NOMO-1 treated with DMSO at 0.1 percent for 48 hours (cell line): ENCODE results near the gene WIPF3.
"Not testable (repeated sequence)": the region's sequence is repeated elsewhere in the genome, so short reads cannot be mapped to it uniquely, and the experiment has no call there.

ENCODE experiments used
- DNase-seq: peaks from one replicate; lab custom pipeline; 2025; ENCODE audit not compliant: unreplicated experiment; lab: John Stamatoyannopoulos, UW

Gene WIPF3

DNA sequence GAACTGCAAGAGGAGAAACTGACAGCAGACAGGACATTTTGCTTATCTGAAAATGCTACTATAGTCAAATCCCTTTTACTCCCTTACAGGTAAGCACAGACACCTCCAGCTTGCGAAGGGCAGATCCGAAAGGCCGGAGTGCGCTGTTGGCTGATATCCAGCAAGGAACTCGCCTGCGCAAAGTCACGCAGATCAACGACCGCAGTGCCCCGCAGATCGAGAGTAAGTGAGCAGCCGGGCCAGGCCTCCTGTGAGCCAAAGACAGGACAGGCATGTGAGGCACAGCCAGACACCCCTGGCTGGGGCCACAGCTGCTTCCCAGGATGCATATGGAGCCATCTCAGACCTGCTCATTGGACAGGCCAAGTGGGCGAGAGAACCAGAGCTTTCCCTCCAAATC is 69.4 kb downstream of the WIPF3 start:
- DNase-seq, result no peak

DNA sequence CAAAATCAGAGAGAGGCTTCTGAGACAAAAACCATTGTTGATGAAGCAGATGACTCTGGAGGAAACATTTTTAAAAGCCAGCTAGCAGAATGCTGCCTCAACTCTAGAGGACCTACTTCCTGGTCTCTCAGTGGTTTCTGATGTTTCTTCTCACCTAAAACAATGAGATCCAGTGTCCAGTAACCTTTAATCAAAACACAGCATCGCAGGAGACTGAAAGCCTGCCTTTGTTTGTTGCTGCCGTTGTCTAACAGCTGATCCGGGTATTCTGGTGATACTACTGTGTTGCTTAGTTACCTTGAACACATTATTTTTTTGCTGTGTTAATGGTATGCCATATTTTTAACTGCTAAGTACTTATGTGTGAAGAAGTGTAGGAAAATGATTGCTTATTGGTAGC is 70.9 kb downstream of the WIPF3 start:
- no peak for DNase-seq

DNA sequence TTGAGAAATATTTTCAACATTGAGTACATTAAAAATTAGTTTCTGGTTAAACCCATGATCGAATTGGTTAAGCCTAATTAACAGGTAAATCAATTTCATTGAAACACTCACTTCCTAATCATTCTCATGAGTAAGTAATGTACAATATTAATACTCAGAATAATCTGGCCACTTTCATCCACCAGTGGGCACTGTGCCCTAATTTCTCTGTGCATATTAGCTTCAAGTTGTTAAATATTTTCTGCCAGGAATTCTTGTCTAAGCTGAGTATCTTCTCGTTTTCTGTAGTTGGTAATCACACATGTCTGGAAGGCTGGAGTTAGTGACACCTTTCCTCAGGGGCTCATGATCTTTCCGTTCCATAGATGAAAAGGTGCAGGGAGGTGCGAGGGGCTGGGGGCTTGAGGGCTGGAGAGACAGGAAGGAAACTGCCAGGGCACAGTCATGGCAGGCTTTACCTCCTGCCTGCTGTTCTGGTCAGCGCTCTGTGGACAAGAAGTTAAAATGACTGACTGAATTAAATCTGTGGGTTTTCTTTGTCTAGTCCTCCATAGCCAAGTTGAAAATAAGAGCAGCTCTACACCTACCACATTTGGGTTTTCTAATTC is 71.9 kb downstream of the WIPF3 start:
- peak; percentile 4 for DNase-seq

DNA sequence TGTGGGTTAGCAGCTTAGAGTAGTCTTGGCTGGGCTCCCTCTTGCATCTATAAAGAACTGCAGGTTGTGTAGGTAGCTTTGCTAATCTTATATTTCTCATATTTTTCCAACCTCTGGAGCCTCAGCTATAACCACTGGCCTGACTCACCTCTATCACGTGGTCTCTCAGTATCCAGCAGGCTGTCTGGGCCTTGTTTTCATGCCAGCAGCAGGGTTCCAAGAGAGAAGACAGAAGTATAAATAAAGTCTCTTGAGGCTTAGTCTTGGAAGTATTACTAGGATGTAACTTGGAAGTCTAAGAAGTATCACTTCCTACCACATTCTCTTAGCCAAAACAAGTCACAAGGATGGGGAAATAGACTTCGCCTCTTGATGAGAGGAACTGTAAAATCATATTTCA is 73.3 kb downstream of the WIPF3 start:
- no peak for DNase-seq

DNA sequence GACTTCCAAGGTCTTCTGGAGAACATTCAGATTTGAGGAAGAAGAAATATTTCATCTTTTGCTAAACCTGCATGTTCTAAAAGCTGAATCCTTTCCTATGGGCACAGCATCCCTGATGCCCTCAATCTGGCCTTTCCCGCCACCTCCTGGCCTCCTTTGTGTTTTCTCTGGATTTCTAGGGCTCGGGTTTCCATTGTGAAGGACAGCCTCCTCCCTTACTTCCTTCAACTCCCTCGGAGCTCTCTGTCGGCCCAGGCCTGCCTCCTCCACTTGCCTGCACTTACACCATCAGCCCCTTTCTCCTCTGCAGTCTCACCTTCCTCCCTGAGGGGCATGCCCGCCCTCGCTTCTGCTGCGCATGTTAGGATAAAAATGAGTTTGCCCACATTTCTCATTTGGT is 75.4 kb downstream of the WIPF3 start:
- DNase-seq, result no peak

DNA sequence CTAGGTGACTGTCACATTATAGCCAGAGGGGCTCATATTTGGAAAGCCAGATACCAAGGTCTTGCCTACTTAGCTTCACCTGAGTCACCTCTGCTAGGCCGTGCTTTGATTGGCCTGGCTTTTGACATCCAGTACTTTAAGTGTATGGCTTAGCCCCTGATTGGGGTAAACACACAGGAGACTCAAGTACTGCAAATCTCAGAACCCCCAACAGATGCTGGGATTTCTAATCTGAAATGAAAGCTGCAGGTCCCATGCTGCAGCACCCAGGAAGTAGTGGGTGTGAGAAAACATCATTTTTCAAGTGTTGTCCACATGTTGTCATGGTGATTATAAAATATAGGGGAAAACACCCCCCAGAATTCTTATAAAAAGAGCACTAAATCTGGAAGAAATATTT is 76.2 kb downstream of the WIPF3 start:
- no peak for DNase-seq

DNA sequence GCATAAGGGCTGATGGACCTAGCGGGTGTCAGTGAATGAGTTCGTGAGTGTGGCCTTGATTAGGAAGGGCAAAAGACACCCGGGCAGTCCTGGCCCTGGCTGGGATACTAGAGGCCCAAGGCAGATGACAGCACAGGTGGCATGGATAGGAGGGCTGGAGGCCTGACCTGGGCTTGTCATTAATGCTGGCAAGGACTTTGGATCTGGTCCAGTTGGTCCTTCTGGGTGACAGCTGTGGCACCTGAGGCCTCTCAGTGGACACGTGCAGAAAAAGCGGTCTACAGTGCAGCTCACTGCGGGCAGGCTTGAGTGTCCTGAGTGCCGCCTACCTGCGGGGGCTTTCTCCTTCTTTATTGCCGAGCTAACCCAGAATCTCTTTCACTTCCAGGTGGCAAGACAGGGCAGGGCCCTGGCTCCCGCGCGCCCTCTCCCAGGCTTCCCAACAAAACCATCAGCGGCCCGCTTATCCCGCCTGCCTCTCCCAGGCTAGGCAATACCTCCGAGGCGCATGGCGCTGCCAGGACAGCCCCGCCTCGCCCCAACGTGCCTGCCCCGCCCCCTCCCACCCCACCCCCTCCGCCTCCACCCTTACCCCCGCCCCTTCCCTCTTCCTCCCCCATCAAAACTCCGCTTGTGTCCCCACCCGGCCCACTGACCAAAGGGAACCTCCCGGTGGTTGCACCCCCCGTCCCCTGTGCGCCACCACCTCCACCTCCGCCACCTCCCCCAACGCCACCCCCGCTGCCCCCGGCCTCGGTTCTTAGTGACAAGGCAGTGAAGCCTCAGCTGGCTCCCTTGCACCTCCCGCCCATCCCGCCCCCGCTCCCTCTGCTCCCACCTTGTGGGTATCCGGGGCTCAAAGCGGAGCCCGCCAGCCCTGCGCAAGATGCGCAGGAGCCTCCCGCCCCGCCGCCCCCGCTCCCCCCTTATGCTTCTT is 77.4 kb downstream of the WIPF3 start:
- DNase-seq, result no peak

DNA sequence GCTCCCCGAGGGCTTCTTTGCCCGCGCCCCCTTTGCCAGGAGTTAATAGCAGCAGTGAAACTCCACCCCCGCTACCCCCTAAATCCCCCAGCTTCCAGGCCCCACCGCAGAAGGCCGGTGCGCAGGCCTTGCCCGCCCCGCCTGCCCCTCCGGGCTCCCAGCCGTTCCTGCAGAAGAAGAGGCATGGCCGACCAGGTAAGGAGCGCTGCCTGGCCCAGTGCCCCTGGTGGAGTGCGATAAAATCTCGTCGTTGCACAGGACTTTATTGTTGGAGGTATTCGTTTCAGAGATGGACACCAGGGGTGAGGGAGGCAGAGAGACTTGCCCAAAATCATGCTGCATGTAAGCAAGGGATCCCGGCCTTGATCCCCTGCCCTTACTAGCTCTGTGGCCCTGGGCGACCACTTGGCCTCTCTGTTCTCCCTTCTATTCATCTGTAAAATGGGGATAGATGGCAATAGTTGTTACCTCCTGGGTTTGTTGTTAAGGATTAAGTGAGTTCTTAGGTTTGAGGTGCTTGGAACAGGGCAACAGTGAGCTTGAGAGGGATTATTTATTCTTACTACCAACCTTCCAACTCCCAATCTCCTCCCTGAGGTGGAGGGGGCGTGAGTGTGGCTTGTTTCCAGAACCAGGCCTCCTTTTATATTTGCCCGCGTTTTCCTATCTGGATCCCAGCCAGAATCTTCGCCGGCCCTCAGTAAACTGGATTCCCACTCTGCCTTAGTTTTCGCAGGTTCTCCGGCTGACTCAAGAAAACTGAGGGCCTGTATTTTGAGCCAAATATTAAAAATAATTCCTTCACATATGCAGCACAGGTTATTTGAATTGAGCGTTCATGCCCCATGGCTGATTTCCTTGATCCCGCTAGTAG is 78.3 kb downstream of the WIPF3 start:
- DNase-seq, result no peak

DNA sequence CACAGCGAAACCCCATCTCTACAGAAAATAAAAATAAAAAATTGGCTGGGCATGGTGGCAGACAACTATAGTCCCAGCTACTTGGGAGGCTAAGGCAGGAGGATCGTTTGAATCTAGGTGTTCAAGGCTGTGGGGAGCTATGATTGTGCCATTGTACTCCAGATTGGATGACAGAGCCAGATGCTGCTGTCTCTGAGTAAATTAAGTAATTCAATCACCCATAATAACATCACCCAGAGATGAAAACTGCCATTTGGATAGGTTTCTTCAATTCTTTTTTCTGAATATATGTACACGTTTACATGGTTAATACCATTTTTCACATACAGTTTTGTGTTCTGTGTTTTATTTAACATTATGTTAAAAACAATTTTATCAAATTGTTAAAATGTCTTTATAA is 79.3 kb downstream of the WIPF3 start:
- DNase-seq, result no peak

DNA sequence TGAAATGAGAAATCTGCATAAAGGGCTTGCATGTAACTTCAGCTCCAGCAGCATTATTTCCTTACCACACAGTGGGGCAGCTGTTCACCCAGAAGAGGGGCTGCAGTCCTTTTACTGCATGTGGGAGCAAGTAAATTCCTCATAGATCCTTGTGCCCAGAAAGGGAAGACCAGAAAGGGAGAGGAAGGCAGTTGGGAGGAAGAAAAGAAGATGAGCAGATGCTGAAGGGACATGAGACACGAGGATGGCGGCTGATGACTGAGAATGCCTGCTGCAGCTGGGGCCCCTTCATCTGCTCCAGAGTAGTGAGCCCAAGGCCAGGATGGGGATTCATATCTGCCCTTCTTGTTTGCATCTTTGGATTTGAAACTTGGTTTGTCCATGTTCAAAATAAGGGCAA is 80.5 kb downstream of the WIPF3 start:
- no peak for DNase-seq

DNA sequence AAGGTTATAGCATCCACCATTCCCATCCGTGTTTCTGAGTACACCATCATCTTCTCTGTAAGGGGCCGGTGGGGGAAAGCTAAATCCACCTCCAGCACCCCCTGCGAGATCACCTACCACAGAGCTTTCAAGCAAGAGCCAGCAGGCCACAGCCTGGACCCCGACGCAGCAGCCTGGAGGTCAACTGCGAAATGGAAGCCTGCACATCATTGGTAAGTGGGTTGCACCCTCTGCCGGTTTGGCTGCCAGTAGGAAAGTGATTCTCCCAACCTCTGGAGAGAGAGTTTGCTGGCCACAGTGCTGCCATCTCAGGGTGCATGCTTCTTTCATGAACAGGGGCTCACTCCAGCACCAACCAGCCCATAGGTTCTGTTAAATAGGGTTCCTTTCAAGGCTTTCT is 81.7 kb downstream of the WIPF3 start:
- no peak for DNase-seq

DNA sequence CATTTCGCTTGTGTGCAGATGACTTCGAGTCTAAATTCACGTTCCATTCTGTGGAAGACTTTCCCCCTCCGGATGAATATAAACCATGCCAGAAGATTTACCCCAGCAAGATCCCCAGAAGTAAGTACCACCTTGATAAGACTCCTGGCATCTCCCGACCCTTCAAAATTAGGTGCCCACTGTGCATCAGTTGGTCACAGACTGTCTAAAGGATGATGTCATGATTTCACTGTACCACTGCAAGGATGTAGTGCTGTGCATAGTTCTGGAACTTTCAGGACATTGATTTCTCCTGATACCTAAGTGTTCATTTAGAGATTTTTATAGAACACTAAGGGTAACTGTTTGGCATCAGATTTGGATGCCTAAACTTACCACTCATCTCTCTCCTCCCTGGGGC is 83.0 kb downstream of the WIPF3 start:
- DNase-seq, result no peak

DNA sequence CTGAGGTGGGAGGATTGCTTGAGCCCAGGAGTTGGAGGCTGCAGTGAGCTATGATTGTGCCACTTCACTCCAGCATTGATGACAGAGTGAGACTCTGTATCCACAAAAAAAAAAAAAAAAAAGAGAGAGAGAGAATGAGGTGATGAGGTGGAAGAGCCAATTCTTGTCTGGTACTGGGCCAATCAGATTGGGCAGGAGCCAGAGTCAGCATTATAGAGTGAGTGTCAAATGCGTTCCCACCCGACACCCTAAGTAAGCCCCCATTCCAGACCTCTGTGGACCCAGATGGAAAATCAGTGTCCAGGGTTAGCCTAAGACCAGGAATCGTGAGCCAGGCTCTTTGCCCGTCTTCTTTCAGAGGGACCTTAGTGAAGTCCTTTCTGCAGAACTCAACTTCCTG is 83.9 kb downstream of the WIPF3 start:
- DNase-seq, result no peak

DNA sequence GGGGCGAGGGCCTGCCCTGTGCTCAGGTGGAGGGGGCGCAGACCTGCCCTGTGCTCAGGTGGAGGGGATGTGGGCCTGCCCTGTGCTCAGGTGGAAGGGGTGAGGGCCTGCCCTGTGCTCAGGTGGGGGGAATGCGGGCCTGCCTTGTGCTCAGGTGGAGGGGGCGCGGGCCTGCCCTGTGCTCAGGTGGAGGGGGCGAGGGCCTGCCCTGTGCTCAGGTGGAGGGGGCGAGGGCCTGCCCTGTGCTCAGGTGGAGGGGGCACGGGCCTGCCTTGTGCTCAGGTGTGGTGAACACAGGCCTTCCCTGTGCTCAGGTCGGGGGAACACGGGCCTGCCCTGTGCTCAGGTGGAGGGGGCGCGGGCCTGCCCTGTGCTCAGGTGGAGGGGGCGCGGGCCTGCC is 84.5 kb downstream of the WIPF3 start:
- DNase-seq, result not testable (repeated sequence)

DNA sequence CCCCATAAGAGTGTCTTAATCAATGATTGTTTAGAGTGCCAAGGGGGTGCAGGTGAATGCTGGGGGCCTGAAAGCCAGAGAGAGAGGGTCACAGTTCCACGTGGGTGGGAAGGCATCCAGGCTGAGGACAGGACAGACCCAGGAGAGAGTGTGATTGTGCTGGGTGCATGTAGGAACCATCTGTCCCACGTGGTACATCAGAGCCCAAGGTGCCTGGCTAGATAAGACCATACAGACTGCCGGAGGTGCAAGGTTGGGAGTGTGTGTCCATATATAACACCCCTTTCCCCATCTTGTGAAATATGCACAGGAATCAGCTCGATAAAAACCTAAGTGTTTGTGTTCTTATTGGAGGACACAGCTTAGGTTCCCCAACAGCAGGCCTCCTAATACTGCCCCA is 85.5 kb downstream of the WIPF3 start:
- DNase-seq, result no peak

DNA sequence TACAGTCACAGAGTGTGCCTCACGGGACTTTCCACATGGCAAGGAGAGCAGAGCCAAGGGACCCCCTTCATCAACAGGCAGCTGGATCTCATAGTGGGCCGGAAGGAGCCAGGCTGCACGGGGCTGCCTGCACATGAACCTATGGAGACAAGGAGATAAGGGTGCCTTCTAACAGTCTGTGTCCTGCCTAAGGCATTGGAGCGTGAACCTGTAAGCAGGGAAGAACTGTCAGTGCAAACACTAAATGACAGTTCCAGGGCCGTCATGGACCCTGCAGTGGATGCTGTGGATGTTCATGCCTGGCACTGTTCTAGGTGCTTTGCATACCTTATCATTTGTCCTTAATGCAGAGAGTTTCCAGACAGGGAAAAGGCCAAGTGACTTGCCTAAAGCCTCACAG is 85.9 kb downstream of the WIPF3 start:
- DNase-seq, result no peak

DNA sequence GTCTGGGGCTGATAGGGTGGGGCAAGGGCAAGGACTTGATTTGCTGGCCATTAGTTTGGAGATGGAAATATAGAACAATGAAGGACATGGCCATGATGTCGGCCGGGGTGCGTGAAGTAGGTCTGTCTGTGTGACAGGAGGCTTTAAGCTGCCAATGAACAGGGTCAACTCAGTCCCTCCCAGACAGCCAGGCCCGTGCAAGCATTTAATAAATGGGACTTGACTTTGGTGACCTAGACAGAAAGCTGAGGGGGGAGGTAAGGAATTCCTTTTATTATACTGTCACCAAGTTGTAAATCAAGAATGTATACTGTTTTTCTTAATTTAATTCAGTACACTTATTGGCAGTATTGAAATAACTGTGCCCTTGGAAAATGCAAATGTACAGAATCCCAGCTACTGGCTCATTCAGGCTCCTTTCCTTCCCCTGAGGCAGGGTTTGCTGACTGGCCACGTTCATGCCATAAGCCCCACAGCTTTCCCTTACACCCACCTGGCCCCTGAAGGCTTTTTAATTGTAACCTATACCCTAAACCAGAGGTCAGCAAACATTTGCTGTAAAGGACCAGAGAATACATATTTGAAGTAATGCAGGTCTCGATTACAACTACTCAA is 87.2 kb downstream of the WIPF3 start:
- DNase-seq, result no peak

DNA sequence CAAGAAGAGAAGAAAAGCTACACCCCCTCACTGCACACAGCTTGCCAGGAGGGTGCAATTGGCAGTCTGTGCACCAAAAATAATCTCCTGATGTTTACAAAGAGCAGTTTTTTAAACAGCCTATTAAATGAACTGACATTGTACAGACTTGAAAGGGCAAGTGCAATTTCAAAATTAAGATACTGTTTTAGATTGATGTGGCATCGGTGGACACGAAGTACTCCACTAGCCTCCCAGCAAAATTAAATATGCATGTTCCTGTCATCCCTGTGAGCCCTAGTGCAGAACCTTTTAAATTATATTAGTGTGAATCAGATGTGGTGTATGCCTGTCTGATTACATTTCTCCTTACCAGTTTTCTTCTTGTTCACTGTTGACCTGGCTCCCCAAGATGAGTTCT is 87.9 kb downstream of the WIPF3 start:
- DNase-seq, result no peak

DNA sequence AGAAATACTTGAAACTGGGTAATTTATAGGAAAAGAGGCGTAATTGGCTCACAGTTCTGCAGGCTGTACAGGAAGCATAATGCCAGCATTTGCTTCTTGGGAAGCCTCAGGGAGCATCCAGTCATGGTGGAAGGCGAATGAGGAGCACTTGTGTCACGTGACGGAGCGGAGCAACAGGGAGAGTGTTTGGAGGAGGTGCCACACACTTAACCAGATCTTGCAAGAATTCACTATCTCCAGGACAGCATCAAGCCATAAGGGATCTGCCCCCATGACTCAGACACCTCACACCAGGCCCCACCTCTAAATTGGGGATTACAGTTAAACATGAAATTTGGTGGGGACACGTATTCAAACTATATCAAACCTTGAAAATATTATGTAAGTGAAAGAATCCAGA is 89.3 kb downstream of the WIPF3 start:
- DNase-seq, result no peak

DNA sequence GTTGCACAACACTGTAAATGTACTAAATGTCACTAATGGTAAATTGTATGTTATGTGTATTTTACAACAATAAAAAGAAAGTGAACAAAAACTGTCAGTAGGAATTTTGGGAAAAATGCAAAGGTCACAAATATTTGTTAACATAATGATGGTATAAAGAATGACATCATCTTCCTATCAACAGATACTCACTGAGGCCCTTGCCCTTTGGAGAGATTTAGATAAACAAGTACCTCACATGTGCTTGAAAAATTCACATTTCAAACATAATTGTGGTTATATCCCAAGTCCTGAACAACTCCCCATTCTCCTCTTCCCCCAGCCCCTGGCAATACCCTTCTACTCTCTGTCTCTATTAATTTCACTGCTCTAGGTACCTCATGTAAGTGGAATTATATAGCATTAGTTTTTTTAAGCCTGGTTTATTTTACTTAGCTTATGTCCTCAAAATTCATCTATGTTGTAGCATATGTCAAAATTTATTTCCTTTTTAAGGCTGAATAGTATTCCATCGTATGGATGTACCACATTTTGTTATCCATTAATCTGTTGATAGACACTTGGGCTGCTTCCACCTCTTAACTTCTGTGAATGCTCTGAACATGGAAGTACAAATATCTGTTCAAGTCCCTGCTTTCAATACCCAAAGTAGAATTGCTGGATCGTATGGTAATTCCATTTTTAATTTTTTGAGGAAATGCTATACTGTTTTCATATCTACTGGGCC is 90.5 kb downstream of the WIPF3 start:
- no peak for DNase-seq

DNA sequence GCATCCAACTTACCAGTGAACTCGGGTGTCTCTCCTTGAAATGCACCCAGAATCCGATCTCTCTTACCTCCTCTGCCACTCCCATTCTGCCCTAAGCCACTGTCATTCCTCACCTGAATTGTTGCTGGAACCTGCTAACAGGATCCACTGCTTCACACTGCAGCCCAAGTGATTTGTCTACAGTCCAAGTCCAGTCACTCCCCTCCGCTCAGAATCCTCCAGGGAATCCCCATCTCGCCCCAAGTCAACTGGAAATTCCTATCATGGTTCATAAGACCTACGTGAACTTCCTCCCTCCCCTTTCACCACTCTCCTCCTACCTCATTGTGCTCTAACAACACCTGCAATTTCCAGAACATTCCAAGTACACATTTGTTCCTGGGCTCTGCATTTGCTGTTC is 92.0 kb downstream of the WIPF3 start:
- no peak for DNase-seq
